Upper lobe of left lung (tissue), 6 donors: ENCODE results near the gene SNRNP35. TPM values are rescaled to one million over a fixed set of nuclear protein-coding genes. Genes with fewer than 3 reads are reported as not detected.
"Not testable (repeated sequence)": the region's sequence is repeated elsewhere in the genome, so short reads cannot be mapped to it uniquely, and the experiment has no call there.

Source experiments
- ATAC-seq, 2 donors: fragments of 200-7000 bp; cut with Tn5 transposase; one replicate each; pipeline ENCODE4 v1.9.1; 2022; ENCODE audit warnings: mild to moderate bottlenecking in 2 of 2, moderate library complexity in 2 of 2; ENCODE audit not compliant: low FRiP score in 2 of 2
- DNase-seq, 2 donors: peaks; one replicate each; pipeline ENCODE4 v3.0.0-alpha.2; 2019 to 2020
- H3K27ac ChIP-seq, 4 donors: fragments of 200-600 bp; sonication (generic); one replicate each; pipeline ENCODE4 v1.5.1; 2016 to 2019
- H3K27me3 ChIP-seq, 4 donors: fragments of 200-600 bp; sonication (generic); one replicate each; pipeline ENCODE4 v1.5.1; 2017 to 2019
- H3K36me3 ChIP-seq, 4 donors: fragments of 200-600 bp; sonication (generic); one replicate each; pipeline ENCODE4 v1.5.1; 2016 to 2019
- H3K4me1 ChIP-seq, 4 donors: fragments of 200-600 bp; sonication (generic); one replicate each; pipeline ENCODE4 v1.5.1; 2018 to 2019
- H3K4me3 ChIP-seq, 4 donors: fragments of 200-600 bp; sonication (generic); one replicate each; pipeline ENCODE4 v1.5.1; 2017 to 2019; ENCODE audit warnings: mild to moderate bottlenecking in 2 of 4, moderate library complexity in 1 of 4
- H3K9me3 ChIP-seq, 4 donors: fragments of 200-600 bp; sonication (generic); one replicate each; pipeline ENCODE4 v1.5.1; 2018 to 2019
- CTCF ChIP-seq, 6 experiments: fragments of 450-650 bp in 4 of 6; fragments of 200-600 bp in 2 of 6; sonication (generic) in 2 of 6; IDR thresholded peaks; one replicate each; pipeline ENCODE4 v1.5.1; 2016 to 2019; ENCODE audit warnings: antibody characterized with exemption in 6 of 6
- EP300 ChIP-seq, 4 donors: sonication (generic); formaldehyde crosslinking; IDR thresholded peaks; one replicate each; pipeline ENCODE4 v1.5.1; 2017; ENCODE audit warnings: antibody characterized with exemption in 4 of 4, control low read depth in 2 of 4
- POLR2A ChIP-seq, 4 donors: fragments of 450-650 bp; IDR thresholded peaks; one replicate each; pipeline ENCODE4 v1.5.1; 2016 to 2017; ENCODE audit warnings: antibody characterized with exemption in 4 of 4, mild to moderate bottlenecking in 2 of 4
- POLR2AphosphoS5 ChIP-seq, 2 donors: sonication (generic); formaldehyde crosslinking; IDR thresholded peaks; one replicate each; pipeline ENCODE4 v1.5.1; 2017; ENCODE audit warnings: antibody characterized with exemption in 2 of 2
- WGBS, 2 donors: methylation state at CpG; one replicate each; pipeline ENCODE4 v1.1.5; 2017 to 2018; 5-methylcytosine and 5-hydroxymethylcytosine counted together
- total RNA-seq, 6 donors: library from RNA; depleted of rRNA in 4 of 6; stranded (reverse); fragments of >200 nt in 4 of 6; gene quantifications; one replicate each; pipeline versions ENCODE4 v1.1.0 to v1.2.1, GENCODE V29; 2016 to 2021
- donor health status: DM: no; HTN: no; CAD: no; lungs with moderate emphysema.
- donor health status: DM: no; HTN: yes; CAD: no; lungs with severe emphysema.

The SNRNP35 gene
- total RNA-seq, 6 donors from 2014 or later: 16.7 to 50.3 (median 26.6) TPM

- H3K9me3 ChIP-seq: no peaks in the 10 kb centered on the region
- TF ChIP-seq EP300 (IDR thresholded peaks at IDR 0.05) (no peak), CTCF (IDR thresholded peaks at IDR 0.05) (no peak), POLR2AphosphoS5 (IDR thresholded peaks at IDR 0.05) (no peak)
- H3K27me3 ChIP-seq: no peaks in the 10 kb centered on the region
- no peak overlapping the region for H3K4me3 ChIP-seq
- ATAC-seq (no peak), DNase-seq (no peak)
- peaks cover 36 to 42% (median 40%) of the 10 kb centered on the region in 4 donors for H3K4me1 ChIP-seq
- peak overlapping the region in 3 of 4 donors; percentile 85 to 88 (median 88) for H3K27ac ChIP-seq
- no peaks in the 10 kb centered on the region for H3K36me3 ChIP-seq
- 85 to 88% methylated on average over 4 of the region's 4 CpGs for WGBS, 2 donors
These were observed 8.1 kb upstream of the SNRNP35 start for GRCh38 chr12:123449856-123450255.

DNA sequence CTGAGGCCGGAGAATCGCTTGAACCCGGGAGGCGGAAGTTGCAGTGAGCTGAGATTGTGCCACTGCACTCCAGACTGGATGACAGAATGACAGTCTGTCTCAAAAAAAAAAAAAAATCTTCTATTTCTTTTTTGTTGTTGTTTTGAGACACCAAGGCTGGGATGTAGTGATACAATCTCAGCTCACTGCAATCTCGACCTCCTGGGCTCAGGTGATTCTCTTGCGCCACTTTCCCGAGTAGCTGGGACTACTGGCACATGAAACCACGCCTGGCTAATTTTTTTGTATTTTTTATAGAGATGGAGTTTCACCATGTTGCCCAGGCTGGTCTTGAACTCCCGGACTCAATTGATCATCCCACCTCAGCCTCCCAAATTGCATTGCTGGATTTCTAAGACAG lies 7.3 kb upstream of the SNRNP35 start:
- Histone ChIP-seq H3K36me3 (no peaks in the 10 kb centered on the region), H3K27ac (peak overlapping the region in 1 of 4 donors; percentile 85), H3K4me1 (peaks cover 28 to 34% (median 32%) of the 10 kb centered on the region in 4 donors), H3K4me3 (no peak overlapping the region), H3K9me3 (no peaks in the 10 kb centered on the region), H3K27me3 (no peaks in the 10 kb centered on the region)
- DNase-seq (no peak), ATAC-seq (no peak)
- TF ChIP-seq EP300 (IDR thresholded peaks at IDR 0.05) (no peak), CTCF (IDR thresholded peaks at IDR 0.05) (no peak), POLR2A (IDR thresholded peaks at IDR 0.05) (no peak), POLR2AphosphoS5 (IDR thresholded peaks at IDR 0.05) (no peak)
- WGBS, 2 donors: 89 to 95% methylated on average over 9 of the region's 9 CpGs

DNA sequence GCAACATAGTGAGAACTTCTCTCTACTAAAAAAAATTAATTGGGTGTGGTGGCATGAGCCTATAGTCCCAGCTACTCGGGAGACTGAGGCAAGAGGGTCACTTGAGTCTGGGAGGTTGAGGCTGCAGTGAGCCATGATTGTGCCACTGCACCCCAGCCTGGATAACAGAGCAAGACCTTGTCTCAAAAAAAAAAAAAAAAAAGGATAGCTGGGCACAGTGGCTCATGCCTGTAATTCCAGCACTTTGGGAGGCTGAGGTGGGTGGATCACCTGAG lies 5.7 kb upstream of the SNRNP35 start:
- WGBS, 2 donors: 0 to 86% methylated on average over 1 of the region's 1 CpG
- H3K36me3 ChIP-seq, DNase-seq, H3K4me3 ChIP-seq, H3K27ac ChIP-seq, ATAC-seq, H3K27me3 ChIP-seq, H3K9me3 ChIP-seq: not testable (repeated sequence)
- H3K4me1 ChIP-seq: peaks cover 13 to 19% (median 18%) of the 10 kb centered on the region in 4 donors

GRCh38 chr12:123453165-123453564 lies 4.8 kb upstream of the SNRNP35 start:
- ATAC-seq: no peak
- 52 to 76% methylated on average over 3 of the region's 3 CpGs for WGBS, 2 donors
- H3K4me1 ChIP-seq: peaks cover 7 to 11% (median 11%) of the 10 kb centered on the region in 4 donors
- no peaks in the 10 kb centered on the region for H3K9me3 ChIP-seq
- no peak overlapping the region for H3K4me3 ChIP-seq
- H3K27me3 ChIP-seq: no peaks in the 10 kb centered on the region
- TF ChIP-seq CTCF (IDR thresholded peaks at IDR 0.05): no peak
- no peak for TF ChIP-seq POLR2AphosphoS5 (IDR thresholded peaks at IDR 0.05)
- TF ChIP-seq POLR2A (IDR thresholded peaks at IDR 0.05): no peak
- no peak for TF ChIP-seq EP300 (IDR thresholded peaks at IDR 0.05)
- no peaks in the 10 kb centered on the region for H3K36me3 ChIP-seq
- no peak overlapping the region for H3K27ac ChIP-seq
- DNase-seq: no peak

- WGBS, 2 donors: 97 to 99% methylated on average over 11 of the region's 11 CpGs
- not testable (repeated sequence) for H3K9me3 ChIP-seq, H3K27ac ChIP-seq, H3K4me3 ChIP-seq, H3K27me3 ChIP-seq, ATAC-seq, DNase-seq
- H3K4me1 ChIP-seq: peaks cover 7 to 27% (median 16%) of the 10 kb centered on the region in 4 donors
- peaks cover 0 to 27% (median 8%) of the 10 kb centered on the region in 4 donors for H3K36me3 ChIP-seq
These were observed 5.2 kb downstream of the SNRNP35 start for GRCh38 chr12:123463174-123463573.

- DNase-seq (no peak), ATAC-seq (no peak)
- H3K27ac ChIP-seq: no peak overlapping the region
- H3K36me3 ChIP-seq: peaks cover 0 to 35% (median 8%) of the 10 kb centered on the region in 4 donors
- H3K9me3 ChIP-seq: no peaks in the 10 kb centered on the region
- TF ChIP-seq EP300 (IDR thresholded peaks at IDR 0.05) (no peak), POLR2AphosphoS5 (IDR thresholded peaks at IDR 0.05) (no peak), CTCF (IDR thresholded peaks at IDR 0.05) (no peak), POLR2A (IDR thresholded peaks at IDR 0.05) (no peak)
- H3K4me3 ChIP-seq: no peak overlapping the region
- peaks cover 0 to 13% (median 4%) of the 10 kb centered on the region in 4 donors for H3K4me1 ChIP-seq
- no peaks in the 10 kb centered on the region for H3K27me3 ChIP-seq
- WGBS, 2 donors: 63 to 71% methylated on average over 4 of the region's 4 CpGs
These were observed 7.1 kb downstream of the SNRNP35 start for GRCh38 chr12:123465084-123465483.
